C4-2B (cell line): ENCODE measurements around the gene CFAP299.

Experiments used
- CTCF ChIP-seq: fragments of 450-650 bp; conservative IDR thresholded peaks from 2 replicates; pipeline ENCODE4 v1.5.1; 2017; ENCODE audit warnings: mild to moderate bottlenecking
- ZFX ChIP-seq: fragments of 450-650 bp; IDR thresholded peaks from 2 replicates; pipeline ENCODE4 v1.6.1; 2017

- TF ChIP-seq CTCF (no peak), ZFX (no peak)
Observed at GRCh38 chr4:80948995-80949394, 613.5 kb downstream of the CFAP299 start.
